IMR-90 (cell line): Measurements from ENCODE around the gene PEX7.

Experiments
- BHLHE40 ChIP-seq: fragments of 150-350 bp; IDR thresholded peaks from 2 replicates; pipeline ENCODE4 v1.6.1; 2016; ENCODE audit warnings: mild to moderate bottlenecking, low read depth, low read length
- CEBPB ChIP-seq: IDR thresholded peaks from 2 replicates; pipeline ENCODE4 v1.6.1; 2012; ENCODE audit warnings: low read depth, low read length, improper control_type of control experiment
- CHD1 ChIP-seq: IDR thresholded peaks from 2 replicates; pipeline ENCODE4 v1.6.1; 2012; ENCODE audit warnings: low read depth, low read length, improper control_type of control experiment
- CTCF ChIP-seq: conservative IDR thresholded peaks from 2 replicates; pipeline ENCODE4 v1.5.1; 2012; ENCODE audit warnings: mild to moderate bottlenecking, low read depth, low read length, improper control_type of control experiment
- ELK1 ChIP-seq: fragments of 150-350 bp; IDR thresholded peaks from 2 replicates; pipeline ENCODE4 v1.6.1; 2016; ENCODE audit warnings: low read depth, mild to moderate bottlenecking, low read length, moderate library complexity, borderline replicate concordance
- MAFK ChIP-seq: IDR thresholded peaks from 2 replicates; pipeline ENCODE4 v1.6.1; 2012; ENCODE audit warnings: low read depth, low read length, improper control_type of control experiment
- MAZ ChIP-seq: IDR thresholded peaks from 2 replicates; pipeline ENCODE4 v1.6.1; 2012; ENCODE audit warnings: low read depth, mild to moderate bottlenecking, low read length, improper control_type of control experiment, moderate library complexity, borderline replicate concordance
- MXI1 ChIP-seq: IDR thresholded peaks from 2 replicates; pipeline ENCODE4 v1.6.1; 2012; ENCODE audit warnings: low read depth, mild to moderate bottlenecking, low read length, moderate library complexity, borderline replicate concordance
- POLR2A ChIP-seq: IDR thresholded peaks from 2 replicates; pipeline ENCODE4 v1.6.1; 2012; ENCODE audit warnings: mild to moderate bottlenecking, low read depth, low read length
- RAD21 ChIP-seq: IDR thresholded peaks from 2 replicates; pipeline ENCODE4 v1.6.1; 2012; ENCODE audit warnings: low read length, improper control_type of control experiment
- RCOR1 ChIP-seq: IDR thresholded peaks from 2 replicates; pipeline ENCODE4 v1.6.1; 2012; ENCODE audit warnings: mild to moderate bottlenecking, low read length, improper control_type of control experiment; ENCODE audit not compliant: insufficient replicate concordance
- RFX5 ChIP-seq: IDR thresholded peaks from 2 replicates; pipeline ENCODE4 v1.8.0; 2012; ENCODE audit warnings: low read depth, mild to moderate bottlenecking, low read length, moderate library complexity
- SMC3 ChIP-seq: fragments of 150-350 bp; IDR thresholded peaks from 2 replicates; pipeline ENCODE4 v1.6.1; 2016; ENCODE audit warnings: low read depth, mild to moderate bottlenecking, antibody characterized with exemption, low read length, moderate library complexity

- TF ChIP-seq CTCF (no peak), RFX5 (no peak), MAFK (no peak), RCOR1 (no peak), SMC3 (no peak), CEBPB (no peak), POLR2A (no peak), CHD1 (no peak), MAZ (no peak), BHLHE40 (no peak), MXI1 (no peak), RAD21 (no peak), ELK1 (no peak)
These were observed 20.8 kb upstream of the PEX7 start for GRCh38 chr6:136801581-136801980.
